Gastrocnemius medialis (tissue), 4 donors: Measurements from ENCODE around the gene LIFR. TPM values are rescaled to one million over a fixed set of nuclear protein-coding genes. Genes with fewer than 3 reads are reported as not detected.

Source experiments
- ATAC-seq, 2 donors: fragments of 150-250 bp; one replicate each; pipeline ENCODE4 v1.9.1; 2016
- DNase-seq, 2 donors: peaks; one replicate each; pipeline ENCODE4 v3.0.0-alpha.2; 2019
- H3K27ac ChIP-seq, 4 donors: fragments of 200-600 bp; sonication (generic); 1 replicate in 1 of 4; 2 replicates in 3 of 4; pipeline ENCODE4 v1.5.1; 2016 to 2018; ENCODE audit warnings: mild to moderate bottlenecking in 2 of 4, moderate library complexity in 1 of 4
- H3K27me3 ChIP-seq, 3 donors: fragments of 200-600 bp; sonication (generic) in 2 of 3; 1 replicate in 1 of 3; 2 replicates in 2 of 3; pipeline versions ENCODE4 v1.5.1 to v1.6.0; 2016 to 2019; ENCODE audit warnings: mild to moderate bottlenecking in 1 of 3, moderate library complexity in 1 of 3
- H3K36me3 ChIP-seq, 2 donors: fragments of 200-600 bp; sonication (generic) in 1 of 2; one replicate each; pipeline ENCODE4 v1.5.1; 2017 to 2018
- H3K4me1 ChIP-seq, 2 donors: fragments of 200-600 bp; sonication (generic) in 1 of 2; one replicate each; pipeline ENCODE4 v1.5.1; 2016 to 2017; ENCODE audit warnings: mild to moderate bottlenecking in 2 of 2
- H3K4me3 ChIP-seq, 4 donors: fragments of 200-600 bp; sonication (generic) in 3 of 4; 1 replicate in 1 of 4; 2 replicates in 3 of 4; pipeline ENCODE4 v1.5.1; 2016 to 2019; ENCODE audit warnings: mild to moderate bottlenecking in 2 of 4
- H3K9me3 ChIP-seq, 3 donors: fragments of 200-600 bp; sonication (generic) in 2 of 3; 1 replicate in 1 of 3; 2 replicates in 2 of 3; pipeline ENCODE4 v1.5.1; 2016 to 2019
- POLR2A ChIP-seq, 2 donors: fragments of 450-650 bp; IDR thresholded peaks; one replicate each; pipeline ENCODE4 v1.6.1; 2017; ENCODE audit warnings: antibody characterized with exemption in 2 of 2, mild to moderate bottlenecking in 2 of 2, moderate library complexity in 2 of 2
- in situ Hi-C, 4 donors: fragments of 200-750 bp; cut with MboI; loops; one replicate each; pipeline versions ENCODE4 v1.15.0 to v1.8.0; 2017; ENCODE audit warnings: low sequenced_read_pairs in 4 of 4
- intact Hi-C: fragments of 100-400 bp; cut with DNase I; formaldehyde crosslinking; loops from one replicate; pipeline ENCODE4 v1.15.1; 2023; ENCODE audit warnings: low total_unique reads
- total RNA-seq, 4 donors: library from RNA; depleted of rRNA; stranded (reverse); fragments of >200 nt; gene quantifications; one replicate each; pipeline versions ENCODE4 v1.1.0 to v1.2.3, GENCODE V29; 2016
- TF ChIP-seq, protein P1 (sequence below), 5 experiments: fragments of 450-650 bp in 3 of 5; fragments of 200-600 bp in 2 of 5; sonication (generic) in 2 of 5; IDR thresholded peaks in 4 of 5; conservative IDR thresholded peaks in 1 of 5; 1 replicate in 4 of 5; 2 replicates in 1 of 5; pipeline ENCODE4 v1.5.1; 2016 to 2019; ENCODE audit warnings: antibody characterized with exemption in 5 of 5, mild to moderate bottlenecking in 3 of 5, moderate library complexity in 3 of 5

LIFR gene
- total RNA-seq, 4 donors from 2014 or later, result 80.0 to 233 (median 89.5) TPM

DNA sequence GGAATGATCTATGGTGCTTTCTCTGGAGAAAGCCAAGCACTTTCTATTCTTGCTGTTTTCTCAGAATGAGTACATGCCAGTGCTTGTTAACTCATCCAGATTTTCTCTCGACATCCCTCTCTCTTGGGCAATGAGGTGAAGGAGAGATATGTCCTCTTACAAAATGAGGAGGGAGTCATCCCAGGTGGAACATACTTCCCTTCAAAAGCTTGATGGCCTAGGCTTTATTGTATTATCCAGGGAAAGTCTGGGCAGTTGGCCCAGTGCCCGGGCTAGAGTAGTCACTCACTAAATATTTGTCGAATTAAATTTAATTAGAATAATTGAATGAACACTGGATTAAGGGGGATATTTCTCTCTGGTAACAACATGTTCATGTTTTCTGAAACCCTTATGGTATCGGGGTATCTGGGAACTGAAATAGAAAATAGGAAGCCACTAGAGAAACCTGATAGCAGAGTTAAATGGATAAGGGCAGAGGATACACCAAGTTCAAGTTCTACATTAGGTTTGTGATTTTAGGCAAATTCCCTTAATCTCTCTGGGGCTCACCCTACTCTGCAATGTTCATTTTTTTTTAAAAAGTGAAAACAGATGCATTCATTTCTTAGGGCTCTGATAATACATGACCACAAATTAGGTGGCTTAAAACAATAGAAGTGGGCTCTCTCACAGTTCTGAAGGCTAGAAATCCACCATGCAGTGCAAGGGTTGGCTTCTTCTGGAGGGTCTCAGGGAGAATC lies 99.6 kb downstream of the LIFR start:
- TF ChIP-seq POLR2A (IDR thresholded peaks at IDR 0.05), result no peak
- TF ChIP-seq, protein P1, sequence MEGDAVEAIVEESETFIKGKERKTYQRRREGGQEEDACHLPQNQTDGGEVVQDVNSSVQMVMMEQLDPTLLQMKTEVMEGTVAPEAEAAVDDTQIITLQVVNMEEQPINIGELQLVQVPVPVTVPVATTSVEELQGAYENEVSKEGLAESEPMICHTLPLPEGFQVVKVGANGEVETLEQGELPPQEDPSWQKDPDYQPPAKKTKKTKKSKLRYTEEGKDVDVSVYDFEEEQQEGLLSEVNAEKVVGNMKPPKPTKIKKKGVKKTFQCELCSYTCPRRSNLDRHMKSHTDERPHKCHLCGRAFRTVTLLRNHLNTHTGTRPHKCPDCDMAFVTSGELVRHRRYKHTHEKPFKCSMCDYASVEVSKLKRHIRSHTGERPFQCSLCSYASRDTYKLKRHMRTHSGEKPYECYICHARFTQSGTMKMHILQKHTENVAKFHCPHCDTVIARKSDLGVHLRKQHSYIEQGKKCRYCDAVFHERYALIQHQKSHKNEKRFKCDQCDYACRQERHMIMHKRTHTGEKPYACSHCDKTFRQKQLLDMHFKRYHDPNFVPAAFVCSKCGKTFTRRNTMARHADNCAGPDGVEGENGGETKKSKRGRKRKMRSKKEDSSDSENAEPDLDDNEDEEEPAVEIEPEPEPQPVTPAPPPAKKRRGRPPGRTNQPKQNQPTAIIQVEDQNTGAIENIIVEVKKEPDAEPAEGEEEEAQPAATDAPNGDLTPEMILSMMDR (IDR thresholded peaks at IDR 0.05 in 4 of 5, conservative IDR thresholded peaks at IDR 0.05 in 1 of 5), result no peak
- Histone ChIP-seq H3K4me3 (no peak overlapping the region), H3K27ac (peak overlapping the region in 2 of 4 donors; percentile 37 to 42), H3K36me3 (peaks cover 0 to 5% of the 10 kb centered on the region in 2 donors), H3K9me3 (no peaks in the 10 kb centered on the region), H3K4me1 (peaks cover 0 to 9% of the 10 kb centered on the region in 2 donors), H3K27me3 (no peaks in the 10 kb centered on the region)
- intact Hi-C loops (no loop called here), in situ Hi-C loops (no loop called here)
- ATAC-seq (no peak), DNase-seq (no peak)

DNA sequence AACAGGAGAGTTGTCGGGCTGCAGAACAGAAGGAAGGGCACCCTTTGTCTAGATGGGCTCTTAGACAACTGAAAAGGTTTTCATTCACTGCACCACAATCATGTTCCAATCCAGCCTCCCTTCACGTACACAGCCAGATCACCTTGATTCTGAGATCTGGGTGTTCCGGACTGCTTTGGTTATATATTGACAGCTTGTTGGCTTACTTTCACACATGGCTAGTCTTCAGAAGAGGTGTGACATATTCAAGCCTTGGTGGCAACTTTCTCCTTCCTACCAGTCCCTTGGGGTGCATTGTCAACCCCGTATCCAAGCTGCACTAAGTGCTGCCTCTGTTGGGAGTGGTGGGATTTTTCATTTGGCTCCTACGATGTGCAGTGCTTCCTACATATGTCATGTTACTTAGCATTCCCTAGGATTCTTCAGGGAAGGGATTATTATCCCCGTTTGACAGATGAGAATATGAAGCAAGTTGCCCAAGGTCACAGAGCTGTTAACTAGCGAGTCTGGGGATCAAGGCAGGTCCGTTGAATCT lies 100.6 kb downstream of the LIFR start:
- intact Hi-C loops, result no loop called here
- H3K4me3 ChIP-seq, result no peak overlapping the region
- no peaks in the 10 kb centered on the region for H3K9me3 ChIP-seq
- in situ Hi-C loops, result no loop called here
- no peaks in the 10 kb centered on the region for H3K27me3 ChIP-seq
- TF ChIP-seq, protein P1 (IDR thresholded peaks at IDR 0.05 in 4 of 5, conservative IDR thresholded peaks at IDR 0.05 in 1 of 5), result no peak
- TF ChIP-seq POLR2A (IDR thresholded peaks at IDR 0.05), result no peak
- H3K27ac ChIP-seq, result peak overlapping the region in 2 of 4 donors; percentile 25 to 42
- H3K4me1 ChIP-seq, result peaks cover 0 to 9% of the 10 kb centered on the region in 2 donors
- DNase-seq (no peak), ATAC-seq (no peak)
- peaks cover 0 to 5% of the 10 kb centered on the region in 2 donors for H3K36me3 ChIP-seq

DNA sequence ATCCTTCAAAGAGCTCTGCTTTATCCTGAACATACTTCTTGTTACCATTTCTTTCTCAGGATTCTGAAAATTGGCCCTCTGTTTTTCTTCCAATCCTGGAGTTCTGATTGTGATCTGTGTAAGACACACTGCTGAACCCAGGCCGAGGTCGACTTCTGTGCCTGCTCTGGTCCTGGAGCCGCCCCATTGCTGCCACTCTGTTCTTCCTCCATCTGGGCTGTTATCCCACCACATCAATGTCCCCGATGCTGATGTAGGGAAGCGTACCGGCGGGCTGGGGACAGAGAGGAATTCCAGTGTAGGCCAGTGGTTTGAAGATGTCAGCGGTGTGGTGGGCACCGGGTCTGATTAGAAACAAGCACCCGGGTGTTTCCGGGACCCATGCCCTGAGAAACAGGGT lies 102.5 kb downstream of the LIFR start:
- ATAC-seq (no peak), DNase-seq (no peak)
- no peaks in the 10 kb centered on the region for H3K27me3 ChIP-seq
- no peak overlapping the region for H3K4me3 ChIP-seq
- intact Hi-C loops (no loop called here), in situ Hi-C loops (no loop called here)
- H3K27ac ChIP-seq, result no peak overlapping the region
- no peaks in the 10 kb centered on the region for H3K9me3 ChIP-seq
- peaks cover 0 to under 1% of the 10 kb centered on the region in 2 donors for H3K36me3 ChIP-seq
- no peak for TF ChIP-seq POLR2A (IDR thresholded peaks at IDR 0.05)
- TF ChIP-seq, protein P1 (IDR thresholded peaks at IDR 0.05 in 4 of 5, conservative IDR thresholded peaks at IDR 0.05 in 1 of 5), result no peak
- peaks cover 6 to 14% of the 10 kb centered on the region in 2 donors for H3K4me1 ChIP-seq

DNA sequence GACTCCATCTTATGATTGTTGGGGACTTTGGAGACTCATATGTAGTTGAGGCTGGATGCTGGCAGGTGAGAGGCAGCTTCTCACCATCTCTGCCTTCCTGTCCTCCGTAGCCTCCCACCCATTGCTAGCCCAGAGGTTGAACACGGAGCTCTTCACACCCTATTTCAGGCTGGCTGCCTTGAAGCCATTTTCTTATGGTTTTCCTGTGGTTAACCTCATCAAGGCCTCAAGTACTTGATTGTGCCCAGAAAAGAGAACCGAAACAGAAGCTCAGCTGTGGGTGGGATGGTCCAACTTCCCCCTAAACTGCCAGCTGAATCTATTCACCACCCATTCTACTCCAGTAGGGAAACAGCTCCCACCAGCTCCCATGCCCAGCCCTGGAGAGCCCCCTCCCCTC lies 102.9 kb downstream of the LIFR start:
- no peaks in the 10 kb centered on the region for H3K9me3 ChIP-seq
- H3K4me3 ChIP-seq, result no peak overlapping the region
- H3K27me3 ChIP-seq, result no peaks in the 10 kb centered on the region
- intact Hi-C loops (no loop called here), in situ Hi-C loops (no loop called here)
- no peak overlapping the region for H3K27ac ChIP-seq
- DNase-seq (no peak), ATAC-seq (no peak)
- no peaks in the 10 kb centered on the region for H3K36me3 ChIP-seq
- TF ChIP-seq, protein P1 (IDR thresholded peaks at IDR 0.05 in 4 of 5, conservative IDR thresholded peaks at IDR 0.05 in 1 of 5), result no peak
- TF ChIP-seq POLR2A (IDR thresholded peaks at IDR 0.05), result no peak
- peaks cover 10 to 19% of the 10 kb centered on the region in 2 donors for H3K4me1 ChIP-seq
